WTC11 (cell line): ENCODE measurements around the gene PHC1.

Source experiments
- CTCF ChIP-seq: fragments of 200-600 bp; IDR thresholded peaks from 2 replicates; pipeline ENCODE4 v1.8.0; 2022; ENCODE audit warnings: antibody characterized with exemption
- E2F4 ChIP-seq: sonication (generic); formaldehyde crosslinking; IDR thresholded peaks from 2 replicates; pipeline ENCODE4 v1.8.1; 2022; ENCODE audit warnings: low read depth, mild to moderate bottlenecking, moderate library complexity, missing genetic modification reagents, borderline replicate concordance
- IRF1 ChIP-seq: sonication (generic); formaldehyde crosslinking; IDR thresholded peaks from 2 replicates; pipeline ENCODE4 v1.8.0; 2023; ENCODE audit warnings: missing genetic modification reagents
- MAX ChIP-seq: sonication (generic); formaldehyde crosslinking; IDR thresholded peaks from 2 replicates; pipeline ENCODE4 v1.8.0; 2022; ENCODE audit warnings: mild to moderate bottlenecking, missing genetic modification reagents
- SP1 ChIP-seq: sonication (generic); formaldehyde crosslinking; conservative IDR thresholded peaks from 2 replicates; pipeline ENCODE4 v1.8.1; 2022; ENCODE audit warnings: missing genetic modification reagents
- TCF7 ChIP-seq: sonication (generic); formaldehyde crosslinking; IDR thresholded peaks from 2 replicates; pipeline ENCODE4 v1.8.0; 2022; ENCODE audit warnings: mild to moderate bottlenecking, low read depth, missing genetic modification reagents, moderate library complexity
- ZBTB21 ChIP-seq: sonication (generic); formaldehyde crosslinking; IDR thresholded peaks from 2 replicates; pipeline ENCODE4 v1.8.1; 2023; ENCODE audit warnings: mild to moderate bottlenecking, missing genetic modification reagents, borderline replicate concordance
- ZNF263 ChIP-seq: sonication (generic); formaldehyde crosslinking; IDR thresholded peaks from 2 replicates; pipeline ENCODE4 v1.8.1; 2022; ENCODE audit warnings: low read depth, mild to moderate bottlenecking, moderate library complexity, missing genetic modification reagents
- ZNF423 ChIP-seq: fragments of 250-450 bp; sonication (Bioruptor Pico); IDR thresholded peaks from 2 replicates; pipeline ENCODE4 v2.1.2; 2022; ENCODE audit warnings: mild to moderate bottlenecking, moderate library complexity
- ZNF512 ChIP-seq: sonication (generic); formaldehyde crosslinking; IDR thresholded peaks from 2 replicates; pipeline ENCODE4 v1.8.1; 2022; ENCODE audit warnings: missing genetic modification reagents, borderline replicate concordance
- ZSCAN18 ChIP-seq: fragments of 250-450 bp; sonication (Bioruptor Pico); IDR thresholded peaks from 2 replicates; pipeline ENCODE4 v2.1.2; 2022; ENCODE audit warnings: mild to moderate bottlenecking, moderate library complexity
- TF ChIP-seq, protein P1 (sequence below): sonication (generic); formaldehyde crosslinking; IDR thresholded peaks from 2 replicates; pipeline ENCODE4 v1.8.1; 2023; ENCODE audit warnings: mild to moderate bottlenecking, missing genetic modification reagents, moderate library complexity

- no peak for TF ChIP-seq CTCF
- TF ChIP-seq SP1 (CRISPR knock-in tag): no peak
- no peak for TF ChIP-seq MAX (CRISPR knock-in tag)
- TF ChIP-seq, protein P1, sequence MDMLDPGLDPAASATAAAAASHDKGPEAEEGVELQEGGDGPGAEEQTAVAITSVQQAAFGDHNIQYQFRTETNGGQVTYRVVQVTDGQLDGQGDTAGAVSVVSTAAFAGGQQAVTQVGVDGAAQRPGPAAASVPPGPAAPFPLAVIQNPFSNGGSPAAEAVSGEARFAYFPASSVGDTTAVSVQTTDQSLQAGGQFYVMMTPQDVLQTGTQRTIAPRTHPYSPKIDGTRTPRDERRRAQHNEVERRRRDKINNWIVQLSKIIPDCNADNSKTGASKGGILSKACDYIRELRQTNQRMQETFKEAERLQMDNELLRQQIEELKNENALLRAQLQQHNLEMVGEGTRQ (CRISPR knock-in tag): no peak
- no peak for TF ChIP-seq ZNF263 (CRISPR knock-in tag)
- TF ChIP-seq TCF7 (CRISPR knock-in tag): no peak
- no peak for TF ChIP-seq ZBTB21 (CRISPR knock-in tag)
- no peak for TF ChIP-seq ZSCAN18 (CRISPR knock-in tag)
- TF ChIP-seq ZNF512 (CRISPR knock-in tag): no peak
- no peak for TF ChIP-seq ZNF423 (CRISPR knock-in tag)
- TF ChIP-seq E2F4 (CRISPR knock-in tag): no peak
- no peak for TF ChIP-seq IRF1 (CRISPR knock-in tag)
These were observed 10.7 kb upstream of the PHC1 start for GRCh38 chr12:8903646-8904045.
